ENCODE results near the gene TMSB4Y.

TMSB4Y gene

GRCh38 chrY:13703568-13703968, at the start of gene TMSB4Y:
TSS of gene TMSB4Y (plus strand) at chrY:13703899.
- DNase-seq: no peak

- DNase-seq: no peak
These were observed 39.5 kb upstream of the TMSB4Y start for GRCh38 chrY:13664162-13664561.

- no peak for DNase-seq
These were observed 32.6 kb upstream of the TMSB4Y start for GRCh38 chrY:13671122-13671521.

- no peak for DNase-seq
These were observed 1.4 kb upstream of the TMSB4Y start for GRCh38 chrY:13702276-13702675.

- DNase-seq: no peak
These were observed 627 bp downstream of the TMSB4Y start for GRCh38 chrY:13704121-13704930.

GRCh38 chrY:13705197-13705596, 1.5 kb downstream of the TMSB4Y start:
- DNase-seq: no peak

GRCh38 chrY:13708038-13708437, 4.3 kb downstream of the TMSB4Y start:
- no peak for DNase-seq

- DNase-seq: no peak
These were observed 15.3 kb downstream of the TMSB4Y start for GRCh38 chrY:13718996-13719395.

GRCh38 chrY:13729517-13729916, 25.8 kb downstream of the TMSB4Y start:
- DNase-seq: no peak

- DNase-seq: no peak
These were observed 34.9 kb downstream of the TMSB4Y start for GRCh38 chrY:13738618-13739017.

GRCh38 chrY:13751289-13752071, 47.8 kb downstream of the TMSB4Y start:
- DNase-seq: no peak

- DNase-seq: no peak
These were observed 51.0 kb downstream of the TMSB4Y start for GRCh38 chrY:13754661-13755060.
